Activated B cell treated with CpG ODN at 0.5 μM for 24 hours (primary cell): Measurements from ENCODE around the gene CPOX. TPM values are rescaled to one million over a fixed set of nuclear protein-coding genes. Genes with fewer than 3 reads are reported as not detected.

ENCODE experiments used
- ATAC-seq: fragments of 200-7000 bp; cut with Tn5 transposase; one replicate; pipeline ENCODE4 v1.10.0; 2021; ENCODE audit warnings: low read depth, mild to moderate bottlenecking, moderate library complexity
- CTCF ChIA-PET: fragments of 350-600 bp; sonication (Branson Sonifier 250); formaldehyde crosslinking; loops from one replicate; lab custom pipeline; 2021; ENCODE audit warnings: antibody characterized with exemption; lab: Charles Lee
- POLR2A ChIA-PET: fragments of 350-600 bp; sonication (Branson Sonifier 250); formaldehyde crosslinking; loops from one replicate; lab custom pipeline; 2021; ENCODE audit warnings: antibody characterized with exemption; lab: Charles Lee
- DNase-seq: peaks from one replicate; pipeline ENCODE4 v3.0.0; 2022
- H3K27ac Mint-ChIP-seq: one replicate; pipeline ENCODE4 v1.8.0; 2020; ENCODE audit warnings: mixed read lengths
- H3K27me3 Mint-ChIP-seq: one replicate; pipeline ENCODE4 v1.8.0; 2021; ENCODE audit warnings: mixed read lengths
- H3K36me3 Mint-ChIP-seq: one replicate; pipeline ENCODE4 v1.8.0; 2021; ENCODE audit warnings: low read depth, mixed read lengths
- H3K4me1 Mint-ChIP-seq: one replicate; pipeline ENCODE4 v1.8.0; 2021; ENCODE audit warnings: mixed read lengths
- H3K4me3 Mint-ChIP-seq: one replicate; pipeline ENCODE4 v1.8.0; 2020; ENCODE audit warnings: mild to moderate bottlenecking, mixed read lengths
- H3K9me3 Mint-ChIP-seq: one replicate; pipeline ENCODE4 v1.8.0; 2020; ENCODE audit warnings: mixed read lengths
- CTCF ChIP-seq: fragments of 200-600 bp; IDR thresholded peaks from one replicate; pipeline ENCODE4 v1.8.0; 2022; ENCODE audit warnings: antibody characterized with exemption, mild to moderate bottlenecking
- intact Hi-C: fragments of 100-400 bp; cut with micrococcal nuclease; formaldehyde crosslinking; loops from one replicate; pipeline ENCODE4 v1.15.1; 2024
- total RNA-seq: library from RNA; stranded (reverse); gene quantifications from 2 replicates; pipeline ENCODE4 v1.2.3, GENCODE V29; 2022

CPOX gene
- total RNA-seq, 1 donor from 2014 or later, result 17.5 TPM

DNA sequence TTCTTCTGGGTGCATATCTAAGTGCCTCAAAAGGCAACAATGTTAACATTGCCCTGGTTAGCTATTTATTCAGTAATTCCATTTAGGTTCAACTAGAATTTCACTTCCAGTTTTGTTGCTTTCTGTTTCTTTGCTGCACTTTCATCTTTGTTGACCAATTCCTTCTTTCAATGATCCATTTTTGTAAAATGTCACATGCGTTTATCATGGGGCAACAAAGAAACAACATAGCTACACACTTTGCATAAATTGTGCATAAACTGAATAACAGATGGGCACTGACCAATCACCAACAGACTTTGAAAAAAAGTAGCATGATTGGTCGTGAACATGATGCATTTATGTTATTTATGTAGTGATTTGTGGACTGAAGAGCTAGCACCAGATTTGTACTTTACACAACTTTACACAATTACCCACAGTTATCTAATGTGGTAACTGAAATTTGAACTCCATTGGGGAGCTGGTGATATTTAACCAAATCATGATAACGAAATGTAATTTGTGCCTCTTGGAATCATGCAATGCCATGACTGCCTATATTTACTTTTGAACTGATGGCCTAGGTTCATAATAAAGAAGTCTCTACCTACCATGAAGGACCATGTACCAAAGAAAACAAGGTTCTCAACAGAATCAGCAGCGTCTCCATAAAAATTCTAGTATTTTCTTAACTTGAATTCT, 7.1 kb upstream of the CPOX start:
- POLR2A ChIA-PET, result no interaction called here
- Mint-ChIP-seq H3K27ac (no peak overlapping the region), H3K27me3 (peaks cover 5% of the 10 kb centered on the region), H3K36me3 (no peaks in the 10 kb centered on the region), H3K9me3 (peaks cover 2% of the 10 kb centered on the region), H3K4me3 (no peak overlapping the region), H3K4me1 (peaks cover 6% of the 10 kb centered on the region)
- CTCF ChIA-PET, result interaction anchor here (0.9 to 1.5 kb wide), 3 partner anchors 10 to 34 kb away, joined by 3 read pairs; no protein-coding TSS in a partner anchor
- no peak for TF ChIP-seq CTCF
- ATAC-seq (no peak), DNase-seq (no peak)
- intact Hi-C loops, result loop anchor here (5.0 kb wide), 1 partner anchor 57 kb away; no protein-coding TSS in a partner anchor

DNA sequence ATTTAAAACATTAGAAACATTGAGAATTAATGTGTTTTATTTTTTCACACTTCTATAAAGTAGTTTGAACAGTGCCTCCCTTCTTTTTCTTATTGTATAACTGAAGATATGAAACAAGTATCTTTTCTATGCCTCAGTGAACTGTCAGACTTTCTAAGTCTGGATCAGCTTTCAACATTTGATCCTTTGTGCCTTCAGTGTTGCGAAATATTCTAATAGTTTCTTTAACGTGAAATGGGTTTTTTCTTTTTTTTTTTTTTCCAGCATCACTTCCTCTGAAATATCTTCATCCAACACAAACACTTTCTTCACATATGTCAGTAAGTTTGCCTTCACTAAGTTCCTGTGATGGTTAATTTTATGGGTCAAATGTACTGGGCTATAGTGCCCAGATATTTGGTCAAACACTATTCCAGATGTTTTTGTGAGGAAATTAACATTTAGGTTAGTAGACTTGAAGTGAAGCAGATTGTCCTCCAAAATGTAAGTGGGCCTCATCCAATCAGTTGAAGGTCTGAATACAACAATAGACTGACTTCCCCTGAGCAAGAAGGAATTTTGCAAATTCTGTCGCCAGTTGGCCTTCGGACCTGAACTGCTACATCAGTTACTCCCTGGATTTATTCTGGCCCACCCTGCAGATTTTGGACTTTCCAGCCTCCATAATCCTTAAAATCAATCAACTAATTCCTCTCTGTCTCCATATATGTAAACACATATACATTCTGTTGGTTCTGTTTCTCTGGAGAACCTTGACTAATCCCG, 6.4 kb upstream of the CPOX start:
- DNase-seq, result no peak
- TF ChIP-seq CTCF, result no peak
- Mint-ChIP-seq H3K27me3 (peaks cover 5% of the 10 kb centered on the region), H3K4me3 (no peak overlapping the region), H3K4me1 (peaks cover 6% of the 10 kb centered on the region), H3K27ac (no peak overlapping the region), H3K9me3 (peaks cover 2% of the 10 kb centered on the region), H3K36me3 (no peaks in the 10 kb centered on the region)
- ChIA-PET CTCF (interaction anchor here (1.5 kb wide), 1 partner anchor 18 kb away, joined by 3 read pairs; no protein-coding TSS in a partner anchor), POLR2A (no interaction called here)
- ATAC-seq, result no peak
- intact Hi-C loops, result loop anchor here (5.0 to 10.0 kb wide), 2 partner anchors 57 to 1215 kb away; partner anchors contain the start of gene CMSS1

DNA sequence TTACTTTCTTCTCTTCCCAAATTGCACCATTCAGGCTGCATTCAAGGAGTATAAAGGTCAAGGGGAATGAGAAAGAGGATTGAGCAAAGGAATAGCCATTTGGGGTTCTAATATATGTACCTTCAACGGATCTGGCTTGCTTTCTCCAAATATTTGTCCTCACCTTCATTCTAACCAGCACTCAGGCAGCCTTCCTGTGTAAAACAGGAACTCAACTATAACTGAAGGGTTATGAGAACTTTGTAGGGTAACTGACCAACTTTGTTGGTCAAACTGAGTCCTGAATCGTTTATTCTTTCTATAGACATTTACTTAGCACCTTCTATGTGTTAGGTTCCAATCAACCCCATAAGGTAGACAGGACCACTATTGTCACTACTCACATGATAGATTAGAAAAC, 5.1 kb upstream of the CPOX start:
- CTCF ChIA-PET, result interaction anchor here (1.3 to 1.8 kb wide), 2 partner anchors 11 to 26 kb away, joined by 3 to 5 read pairs; no protein-coding TSS in a partner anchor
- H3K36me3 Mint-ChIP-seq, result peaks cover 2% of the 10 kb centered on the region

DNA sequence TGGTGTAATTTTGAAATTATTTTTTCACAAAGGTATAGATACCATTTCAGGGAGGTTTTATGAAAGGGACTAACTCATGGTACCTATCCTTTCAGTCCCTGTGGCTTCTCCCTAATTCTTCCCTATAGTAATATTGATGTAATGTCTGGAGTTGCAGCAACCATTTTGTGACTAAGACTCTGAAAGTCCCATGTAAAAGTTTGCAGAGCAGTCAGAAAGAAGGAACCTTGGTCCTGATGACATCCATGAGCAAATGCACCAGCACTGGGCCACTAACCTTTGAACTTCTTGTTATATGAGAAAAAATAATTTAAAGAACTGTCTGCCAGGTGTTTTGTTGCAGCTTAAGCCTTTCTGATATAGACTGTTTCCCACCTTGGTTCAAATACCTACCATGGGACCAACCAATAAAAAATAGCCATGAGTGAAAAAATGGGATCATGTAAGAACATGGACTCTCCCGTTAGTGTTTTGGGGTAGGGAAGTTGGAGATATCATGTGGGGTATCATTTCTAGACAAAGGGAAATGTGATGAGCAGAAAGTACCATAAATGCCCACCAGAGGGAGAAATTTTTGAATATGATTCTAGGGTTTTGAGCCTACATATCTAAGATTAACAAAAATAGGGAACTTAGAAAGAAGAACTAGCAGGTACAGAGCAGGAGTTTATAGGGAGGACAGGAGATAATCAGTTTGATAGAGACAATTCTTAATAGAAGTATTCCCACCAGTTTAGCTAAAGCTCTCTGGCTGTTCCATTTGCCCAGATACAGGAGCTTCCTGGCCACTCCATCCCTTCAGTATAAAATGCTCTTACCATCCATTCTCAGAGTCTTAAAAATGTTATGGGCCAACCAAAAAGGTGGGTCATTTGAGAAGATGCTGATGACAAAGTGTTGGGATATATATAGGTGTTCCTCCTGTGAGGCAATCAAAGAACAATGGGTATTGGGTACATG, 3.4 kb upstream of the CPOX start:
- DNase-seq, result no peak
- TF ChIP-seq CTCF, result no peak
- CTCF ChIA-PET, result interaction anchor here (0.9 to 2.5 kb wide), 5 partner anchors 9 to 217 kb away, joined by 3 to 11 read pairs (median 5); partner anchors contain the start of gene CLDND1
- intact Hi-C loops, result loop anchor here (1.0 to 10.0 kb wide), 4 partner anchors 215 to 1218 kb away; partner anchors contain the start of gene CMSS1
- Mint-ChIP-seq H3K36me3 (peaks cover 3% of the 10 kb centered on the region), H3K27me3 (no peaks in the 10 kb centered on the region), H3K27ac (no peak overlapping the region), H3K9me3 (no peaks in the 10 kb centered on the region), H3K4me3 (no peak overlapping the region), H3K4me1 (peaks cover 25% of the 10 kb centered on the region)
- POLR2A ChIA-PET, result no interaction called here
- peak; percentile 29 for ATAC-seq

More for the DNA sequence above, 5.1 kb upstream of the CPOX start:
- H3K27ac Mint-ChIP-seq, result no peak overlapping the region
- H3K4me1 Mint-ChIP-seq, result peaks cover 12% of the 10 kb centered on the region
- no peak overlapping the region for H3K4me3 Mint-ChIP-seq
- ATAC-seq (no peak), DNase-seq (no peak)
- H3K9me3 Mint-ChIP-seq, result no peaks in the 10 kb centered on the region
- intact Hi-C loops, result loop anchor here (10.0 kb wide), 1 partner anchor 1216 kb away; the partner anchor contains the start of gene CMSS1
- POLR2A ChIA-PET, result no interaction called here
- no peaks in the 10 kb centered on the region for H3K27me3 Mint-ChIP-seq
- TF ChIP-seq CTCF, result no peak
